HL-60 (cell line): ENCODE data around the gene PTPN13.

ENCODE experiments used
- DNase-seq, 2 experiments: peaks; one replicate each; pipeline ENCODE4 v3.0.0-alpha.2; 2010 to 2020; ENCODE audit warnings: low read depth in 1 of 2, low spot score in 1 of 2
- H3K27ac ChIP-seq: fragments of 250-450 bp; sonication (Bioruptor Pico); replicated peaks from 2 replicates; pipeline ENCODE4 v1.5.1; 2020; ENCODE audit warnings: mild to moderate bottlenecking, moderate library complexity
- H3K27me3 ChIP-seq: fragments of 250-450 bp; sonication (Bioruptor Pico); 2 replicates; pipeline ENCODE4 v1.5.1; 2021; ENCODE audit warnings: mild to moderate bottlenecking, moderate library complexity; ENCODE audit not compliant: insufficient read depth, poor library complexity, severe bottlenecking
- H3K4me3 ChIP-seq: replicated peaks from 2 replicates; pipeline ENCODE4 v1.5.1; 2011; ENCODE audit warnings: mild to moderate bottlenecking, control low read depth, low read length; ENCODE audit not compliant: insufficient read depth
- CTCF ChIP-seq: IDR thresholded peaks from one replicate; pipeline ENCODE4 v1.5.1; 2011; ENCODE audit warnings: low read length, control low read depth, inconsistent platforms; ENCODE audit not compliant: insufficient read depth
- GABPA ChIP-seq: IDR thresholded peaks from 2 replicates; pipeline ENCODE4 v1.6.1; 2012; ENCODE audit warnings: low read depth
- POLR2AphosphoS5 ChIP-seq: IDR thresholded peaks from 2 replicates; pipeline ENCODE4 v1.6.1; 2012; ENCODE audit warnings: low read depth
- REST ChIP-seq: IDR thresholded peaks from 2 replicates; pipeline ENCODE4 v1.6.1; 2012; ENCODE audit warnings: low read depth; ENCODE audit not compliant: insufficient replicate concordance
- SPI1 ChIP-seq: IDR thresholded peaks from 2 replicates; pipeline ENCODE4 v1.6.1; 2012; ENCODE audit warnings: low read depth, mild to moderate bottlenecking, borderline replicate concordance

The PTPN13 gene

GRCh38 chr4:86615501-86615900, 21.4 kb downstream of the PTPN13 start:
- no peak overlapping the region for H3K27ac ChIP-seq
- TF ChIP-seq SPI1 (no peak), POLR2AphosphoS5 (no peak), CTCF (no peak), GABPA (no peak), REST (no peak)
- no peaks in the 10 kb centered on the region for H3K27me3 ChIP-seq
- no peak overlapping the region for H3K4me3 ChIP-seq
- no peak for DNase-seq

DNA sequence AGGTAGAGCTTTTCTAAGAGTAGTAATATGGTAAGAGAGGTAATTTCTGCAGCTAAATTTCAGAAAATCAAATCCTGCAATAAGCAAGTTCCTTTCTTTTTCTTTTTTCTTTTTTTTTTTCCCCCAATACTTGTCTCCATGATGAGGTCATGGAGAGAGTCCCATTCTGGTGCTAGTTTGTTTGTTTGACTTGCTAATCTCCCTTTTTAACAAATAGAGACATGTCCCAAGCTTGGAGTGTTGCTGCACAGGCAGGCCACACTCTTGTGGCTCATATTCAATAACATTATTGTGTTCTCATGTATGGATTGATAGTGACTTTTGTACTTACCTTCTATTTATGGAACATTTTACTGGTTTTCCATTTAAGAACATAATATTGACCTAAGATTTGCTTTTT, 25.5 kb downstream of the PTPN13 start:
- DNase-seq = no peak
- Histone ChIP-seq H3K27ac (no peak overlapping the region), H3K4me3 (no peak overlapping the region), H3K27me3 (peaks cover 8% of the 10 kb centered on the region)
- TF ChIP-seq CTCF (no peak), POLR2AphosphoS5 (no peak), REST (no peak), SPI1 (no peak), GABPA (no peak)

DNA sequence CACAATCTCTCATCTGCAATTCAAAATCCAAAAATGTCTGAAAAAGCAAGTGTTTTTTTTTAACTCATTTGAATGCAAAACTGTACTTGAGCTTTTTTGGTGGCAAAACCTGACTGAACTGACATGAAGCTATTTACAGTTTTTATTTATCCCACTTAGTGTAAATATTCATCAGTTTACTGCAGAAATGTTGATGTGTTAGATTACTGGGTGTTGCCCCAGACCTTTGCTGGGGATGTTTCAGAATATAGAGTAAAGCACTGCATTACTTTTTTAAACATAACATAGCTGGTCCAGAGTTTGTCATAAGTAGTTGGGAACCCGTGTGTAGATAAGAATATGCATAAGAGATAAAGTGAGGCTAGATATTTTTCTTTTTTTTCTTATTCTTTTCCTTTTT, 27.3 kb downstream of the PTPN13 start:
- DNase-seq = no peak
- no peak overlapping the region for H3K4me3 ChIP-seq
- H3K27ac ChIP-seq = no peak overlapping the region
- no peak for TF ChIP-seq CTCF
- TF ChIP-seq GABPA = no peak
- no peak for TF ChIP-seq REST
- peaks cover 10% of the 10 kb centered on the region for H3K27me3 ChIP-seq
